ENCODE results near the gene H6PD. TPM values are rescaled to one million over a fixed set of nuclear protein-coding genes. Genes with fewer than 3 reads are reported as not detected.

Gene H6PD, protein sequence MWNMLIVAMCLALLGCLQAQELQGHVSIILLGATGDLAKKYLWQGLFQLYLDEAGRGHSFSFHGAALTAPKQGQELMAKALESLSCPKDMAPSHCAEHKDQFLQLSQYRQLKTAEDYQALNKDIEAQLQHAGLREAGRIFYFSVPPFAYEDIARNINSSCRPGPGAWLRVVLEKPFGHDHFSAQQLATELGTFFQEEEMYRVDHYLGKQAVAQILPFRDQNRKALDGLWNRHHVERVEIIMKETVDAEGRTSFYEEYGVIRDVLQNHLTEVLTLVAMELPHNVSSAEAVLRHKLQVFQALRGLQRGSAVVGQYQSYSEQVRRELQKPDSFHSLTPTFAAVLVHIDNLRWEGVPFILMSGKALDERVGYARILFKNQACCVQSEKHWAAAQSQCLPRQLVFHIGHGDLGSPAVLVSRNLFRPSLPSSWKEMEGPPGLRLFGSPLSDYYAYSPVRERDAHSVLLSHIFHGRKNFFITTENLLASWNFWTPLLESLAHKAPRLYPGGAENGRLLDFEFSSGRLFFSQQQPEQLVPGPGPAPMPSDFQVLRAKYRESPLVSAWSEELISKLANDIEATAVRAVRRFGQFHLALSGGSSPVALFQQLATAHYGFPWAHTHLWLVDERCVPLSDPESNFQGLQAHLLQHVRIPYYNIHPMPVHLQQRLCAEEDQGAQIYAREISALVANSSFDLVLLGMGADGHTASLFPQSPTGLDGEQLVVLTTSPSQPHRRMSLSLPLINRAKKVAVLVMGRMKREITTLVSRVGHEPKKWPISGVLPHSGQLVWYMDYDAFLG
- total RNA-seq: 21.0 and 25.4 TPM in 2 replicates

DNA sequence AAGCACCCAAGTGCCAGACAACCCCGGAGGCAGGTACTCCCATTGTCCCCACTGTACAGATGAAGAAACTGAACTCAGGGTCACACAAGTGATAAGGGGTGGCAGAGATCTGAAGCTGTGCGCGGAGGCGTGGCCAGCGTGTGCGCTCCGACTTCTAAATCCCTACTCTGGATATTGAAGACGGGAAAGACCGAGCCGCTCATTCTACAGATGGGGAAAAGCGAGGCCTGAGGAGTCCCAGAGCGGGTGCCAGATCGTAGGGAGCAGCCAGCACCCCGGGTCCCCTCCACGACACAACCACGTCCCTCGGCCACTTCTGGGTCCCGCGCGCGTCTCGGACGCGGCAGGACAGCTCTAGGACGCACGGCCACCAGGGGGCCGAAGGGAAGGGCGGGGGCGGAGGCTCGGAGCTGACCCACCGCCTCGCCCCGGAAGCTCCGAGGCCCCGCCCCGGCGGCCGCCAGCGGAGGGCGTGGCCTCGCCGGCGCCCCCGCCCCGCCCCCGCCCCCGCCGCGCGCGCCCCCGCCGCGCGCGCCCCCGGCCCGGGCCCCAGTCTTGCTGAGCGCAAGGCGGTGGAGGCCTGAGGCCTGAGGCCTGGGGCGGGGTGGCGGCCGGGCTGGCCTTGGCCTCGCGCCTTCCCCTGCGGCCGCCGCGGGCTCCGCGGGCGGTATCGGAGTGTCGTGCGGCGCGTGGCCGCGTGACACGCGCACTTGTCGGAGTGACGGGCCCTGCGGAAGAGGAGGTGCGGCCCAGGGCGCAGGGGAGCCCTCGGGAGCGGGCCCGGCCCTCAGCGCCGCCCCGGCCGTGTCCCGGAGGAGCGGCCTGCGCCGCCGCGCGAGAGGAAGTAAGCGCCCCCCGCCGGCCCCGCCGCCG lies at the start of gene H6PD:
Gene H6PD, plus strand, starts transcription at position 552 of the 873 bp plus-strand sequence. CDS start 10,161 bp downstream, outside the sequence.

DNA sequence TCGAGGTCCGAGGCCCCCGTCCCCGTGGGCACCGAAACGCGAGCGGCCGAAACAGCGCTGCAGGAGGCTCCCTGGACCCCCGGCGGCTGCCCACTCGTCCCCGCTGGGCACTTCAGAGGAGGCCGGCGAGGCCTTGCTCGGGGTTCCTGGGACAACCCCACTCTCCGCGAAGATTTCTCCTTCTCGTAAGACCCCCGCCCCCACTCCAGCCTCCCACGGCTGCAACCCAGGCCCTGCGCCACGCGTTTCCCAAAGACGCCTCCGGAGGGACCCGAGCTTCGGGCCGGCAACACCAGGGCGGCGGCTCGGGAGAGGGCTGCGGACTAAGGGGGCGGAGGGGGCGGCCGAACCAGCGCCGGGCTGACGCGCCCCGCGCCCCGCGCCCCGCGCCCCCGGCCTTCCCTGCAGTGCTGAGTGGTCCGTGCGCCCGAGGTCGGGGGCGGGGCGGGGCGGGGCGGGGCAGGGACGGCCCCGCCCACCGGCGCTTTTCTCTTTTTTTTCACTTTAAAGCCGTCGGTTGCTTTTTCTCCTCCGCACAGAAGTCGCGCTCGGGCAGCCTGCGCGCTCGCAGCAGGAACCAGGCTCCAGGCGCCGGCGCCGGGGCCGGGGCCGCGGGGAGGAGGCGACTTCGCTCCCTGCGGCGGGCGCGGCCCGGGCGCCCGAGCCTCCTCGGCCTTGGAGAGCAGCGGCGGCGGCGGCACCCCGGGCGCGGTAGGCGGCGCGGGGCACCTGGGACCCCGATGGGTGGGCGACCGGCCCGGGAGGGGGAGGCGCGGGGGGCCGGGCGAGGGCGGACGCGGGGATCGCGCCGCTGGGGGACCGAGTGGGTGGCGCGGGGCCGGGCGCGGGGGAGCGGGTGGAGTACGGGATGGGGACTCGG lies 58.0 kb downstream of the H6PD start, which contains the start of gene SPSB1:
Gene SPSB1, plus strand, starts transcription at position 534 of the 880 bp plus-strand sequence. CDS start 62,998 bp downstream, outside the sequence.

Other genes with a start within 250 kb of the H6PD start
- gene SLC2A7, start 208.4 kb upstream of the H6PD start, total RNA-seq: not detected in 2 replicates
- gene SLC2A5, start 165.1 kb upstream of the H6PD start, total RNA-seq: 1.6 and 2.0 TPM in 2 replicates
- 3.8 and 4.1 TPM in 2 replicates for gene GPR157, start 105.7 kb upstream of the H6PD start, total RNA-seq
- gene SPSB1, start 58.1 kb downstream of the H6PD start, total RNA-seq: 20.3 and 53.4 TPM in 2 replicates